ENCODE results near the gene ACO1. TPM values are rescaled to one million over a fixed set of nuclear protein-coding genes. Genes with fewer than 3 reads are reported as not detected.
"Not testable (repeated sequence)": the region's sequence is repeated elsewhere in the genome, so short reads cannot be mapped to it uniquely, and the experiment has no call there.

The ACO1 gene
- total RNA-seq: 10 to 100 TPM; 15.8 to 16.8 TPM

DNA sequence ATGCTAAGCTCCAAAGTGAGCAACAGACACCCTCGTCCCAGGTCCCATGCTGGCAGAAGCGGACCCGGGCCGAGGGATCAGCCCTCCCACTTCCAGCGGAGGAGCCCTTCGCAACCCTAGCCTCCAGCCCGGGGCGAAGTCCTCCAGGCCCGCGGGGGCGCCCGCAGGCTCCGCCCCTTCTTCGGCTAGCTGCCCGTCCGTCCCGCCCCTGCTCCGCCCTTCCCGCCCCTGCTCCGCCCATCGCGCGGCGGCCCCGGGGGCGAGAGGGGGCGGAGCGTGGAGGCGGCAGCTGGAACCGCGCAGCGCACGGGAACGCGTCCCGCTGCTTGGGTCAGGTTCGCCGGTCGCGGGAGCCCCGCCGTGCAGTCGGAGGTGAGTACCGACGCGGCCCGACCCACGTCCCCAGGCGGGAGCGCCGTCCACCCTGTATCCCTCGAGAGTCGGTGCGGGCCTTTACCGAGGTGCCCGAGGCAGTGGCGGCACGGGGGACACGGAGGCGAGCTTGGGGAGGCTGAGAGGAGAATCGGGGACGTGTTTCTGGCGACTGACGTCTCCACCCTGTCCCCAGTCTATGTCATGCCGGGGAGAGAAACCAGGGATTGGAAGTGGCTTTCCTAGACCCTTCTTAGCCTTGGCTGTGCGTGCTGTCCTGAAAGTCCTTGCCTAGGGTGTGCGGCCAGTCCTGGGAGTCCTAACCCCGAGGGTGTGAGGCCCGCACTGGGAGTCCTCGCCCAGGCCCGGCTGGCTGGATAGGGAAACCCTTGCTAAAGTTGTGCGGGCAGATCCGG is at the start of gene ACO1:
ACO1 (plus strand) TSS at position 280 of the 788 bp plus-strand sequence. CDS start 20,864 bp downstream, outside the sequence.
- CTCF ChIA-PET: interaction anchor here (0.7 to 4.4 kb wide), 5 partner anchors 13 to 196 kb away, joined by 3 to 28 read pairs (median 4); partner anchors contain the start of genes NDUFB6 and TOPORS
- POLR2A ChIA-PET: interaction anchor here (1.2 to 1.9 kb wide), 2 partner anchors 165 to 168 kb away, joined by 5 to 8 read pairs; partner anchors contain the start of genes SMIM27 and TOPORS

DNA sequence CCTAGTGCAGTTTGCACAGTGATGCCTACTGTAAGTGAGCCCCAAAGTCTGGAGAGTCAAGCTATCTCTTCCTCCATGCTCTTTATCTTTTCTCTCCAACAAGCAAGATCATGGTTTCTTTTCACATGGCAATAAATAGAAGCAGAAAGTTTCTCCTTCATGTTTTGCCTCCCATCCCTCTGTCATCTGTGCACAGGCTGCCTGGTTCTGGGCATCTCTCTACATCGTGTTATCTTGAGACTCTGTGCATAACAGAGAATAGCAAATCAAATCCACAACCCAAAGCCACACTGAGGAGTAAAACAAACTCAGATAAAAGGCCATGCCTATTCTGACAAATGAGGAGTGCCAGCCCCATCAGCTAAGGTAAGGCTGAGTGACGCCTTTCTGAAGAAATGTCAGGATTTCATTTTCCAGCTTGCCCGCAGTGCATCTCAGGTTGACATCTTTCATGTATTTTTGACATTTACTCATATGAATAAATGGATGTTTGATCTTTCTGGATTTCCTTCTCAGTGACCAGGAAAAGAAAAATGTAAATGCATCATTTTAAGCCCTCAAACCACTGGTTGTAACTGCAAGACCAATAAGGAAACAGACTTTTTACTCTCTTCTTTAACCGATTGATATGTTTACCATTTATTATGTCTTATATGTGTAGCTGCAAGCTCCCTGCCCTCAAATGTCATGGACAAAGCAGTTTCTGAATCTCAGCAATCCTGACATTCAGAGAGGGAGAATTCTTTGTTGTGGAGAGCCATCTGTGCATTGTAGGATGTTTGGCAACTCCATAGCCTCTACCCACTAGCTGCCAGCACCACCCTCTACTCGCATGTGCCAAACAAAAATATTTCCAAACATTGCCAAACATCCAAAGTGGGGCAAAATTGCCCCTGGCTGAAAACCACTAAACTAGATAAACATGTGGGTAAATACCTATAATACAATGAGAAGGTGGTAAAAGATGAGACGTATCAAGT is 49.2 kb upstream of the ACO1 start:
- ChIA-PET CTCF (no interaction called here), POLR2A (no interaction called here)

DNA sequence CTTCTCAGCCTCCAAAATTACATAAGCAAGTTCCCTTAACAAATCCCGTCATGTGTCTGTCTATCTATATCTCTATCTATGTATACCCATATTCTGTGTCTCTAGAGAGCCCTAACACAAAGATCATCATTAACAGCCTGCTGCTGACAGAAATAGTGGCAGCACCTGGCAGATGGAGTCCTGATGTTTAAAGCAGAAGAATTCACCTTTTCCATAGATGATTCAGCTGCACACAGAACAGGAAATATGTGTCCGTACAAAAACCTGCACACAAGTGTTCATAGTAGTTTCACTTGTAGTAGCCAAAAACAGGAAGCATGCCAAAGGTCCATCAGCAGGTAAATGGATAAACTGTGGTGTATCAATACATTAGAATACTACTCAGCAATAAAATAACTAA is 45.0 kb upstream of the ACO1 start:
- POLR2A ChIA-PET: no interaction called here
- CTCF ChIA-PET: no interaction called here

DNA sequence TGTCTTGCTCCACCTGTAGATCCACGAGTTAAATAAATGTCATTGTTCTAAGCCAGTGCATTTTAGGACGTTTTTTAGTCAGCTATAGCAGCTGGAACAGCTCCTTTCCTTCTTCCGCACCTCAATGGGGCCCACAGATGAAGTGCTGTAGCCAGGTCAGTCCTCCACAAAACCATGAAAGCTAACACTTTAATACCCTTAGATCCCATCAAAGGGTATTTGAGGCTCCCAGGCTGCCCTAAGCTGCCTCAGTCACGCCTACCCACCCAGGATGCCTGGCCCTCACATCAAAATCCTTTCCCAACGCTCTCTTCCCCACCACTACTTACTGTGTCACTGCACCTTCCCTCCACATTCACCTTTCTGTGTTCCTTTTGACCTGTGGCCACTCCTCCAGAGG is 44.1 kb upstream of the ACO1 start:
- CTCF ChIA-PET: no interaction called here
- POLR2A ChIA-PET: no interaction called here

DNA sequence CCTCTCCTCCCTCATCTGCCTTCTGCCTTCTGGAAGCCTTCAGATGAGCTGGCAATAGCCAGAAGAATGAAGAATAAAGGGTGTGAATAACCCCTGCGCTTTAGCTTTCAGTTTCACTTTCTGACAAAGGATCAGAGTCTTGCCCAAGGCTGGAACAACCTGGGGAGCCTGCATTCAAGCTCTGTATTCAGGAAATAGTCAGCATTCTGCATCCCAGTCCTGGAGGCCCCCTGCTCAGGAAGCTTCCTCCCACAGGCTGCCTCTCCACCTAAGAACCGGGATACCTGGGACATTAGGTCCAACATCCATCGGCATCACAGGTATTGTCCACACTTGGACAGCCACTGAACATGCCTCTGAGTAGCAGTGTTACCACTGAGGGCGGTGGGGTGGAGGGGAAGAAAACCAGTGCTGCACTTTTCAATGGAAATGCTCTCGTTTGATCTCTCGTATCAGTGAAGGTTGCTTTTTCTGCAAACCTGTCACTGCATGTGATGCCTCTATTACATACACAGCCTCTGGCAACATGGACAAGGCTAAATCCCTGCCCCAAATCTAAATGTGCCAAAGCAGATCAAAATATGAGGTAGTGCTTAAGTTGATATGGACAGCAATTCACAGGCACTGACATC is 39.8 kb upstream of the ACO1 start:
- ChIA-PET POLR2A (no interaction called here), CTCF (no interaction called here)

DNA sequence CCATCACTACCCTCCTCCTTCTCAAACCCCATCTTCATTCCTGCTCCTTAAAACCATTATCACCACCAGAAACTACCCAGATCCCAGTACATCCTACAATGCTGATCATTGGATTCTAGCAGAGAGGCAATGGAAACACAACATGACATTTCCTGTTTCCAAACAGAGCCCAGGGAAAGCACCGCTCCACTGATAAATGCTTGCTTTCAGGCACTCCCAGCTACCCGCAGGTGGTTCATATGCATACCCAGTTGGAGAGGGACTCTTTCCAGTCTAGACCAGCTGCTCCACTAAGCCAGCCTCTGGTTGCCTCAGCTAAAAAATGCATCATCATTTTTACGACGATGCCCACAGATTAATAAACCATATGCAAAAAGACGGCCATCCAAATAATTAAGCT is 39.2 kb upstream of the ACO1 start:
- CTCF ChIA-PET: no interaction called here

DNA sequence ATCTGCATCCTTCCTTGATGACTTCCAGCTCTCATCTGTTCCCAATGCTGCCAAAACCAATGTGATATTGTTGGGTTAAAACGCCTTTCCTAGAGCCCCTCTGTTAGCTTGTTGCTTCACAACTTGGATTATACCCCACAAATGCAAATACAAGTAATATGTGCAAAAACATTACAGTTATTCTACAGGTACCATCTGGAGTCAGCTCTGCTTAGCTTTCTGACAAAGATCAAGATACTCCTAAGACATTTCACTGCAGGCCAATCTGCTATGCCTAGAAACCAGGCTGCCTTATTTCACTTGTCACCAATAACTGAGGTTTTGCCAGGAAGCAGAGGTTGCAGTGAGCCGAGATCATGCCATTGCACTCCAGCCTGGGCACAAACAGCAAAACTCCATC is 36.9 kb upstream of the ACO1 start:
- ChIA-PET POLR2A (no interaction called here), CTCF (no interaction called here)

More for the DNA sequence above, 39.2 kb upstream of the ACO1 start:
- POLR2A ChIA-PET: no interaction called here

DNA sequence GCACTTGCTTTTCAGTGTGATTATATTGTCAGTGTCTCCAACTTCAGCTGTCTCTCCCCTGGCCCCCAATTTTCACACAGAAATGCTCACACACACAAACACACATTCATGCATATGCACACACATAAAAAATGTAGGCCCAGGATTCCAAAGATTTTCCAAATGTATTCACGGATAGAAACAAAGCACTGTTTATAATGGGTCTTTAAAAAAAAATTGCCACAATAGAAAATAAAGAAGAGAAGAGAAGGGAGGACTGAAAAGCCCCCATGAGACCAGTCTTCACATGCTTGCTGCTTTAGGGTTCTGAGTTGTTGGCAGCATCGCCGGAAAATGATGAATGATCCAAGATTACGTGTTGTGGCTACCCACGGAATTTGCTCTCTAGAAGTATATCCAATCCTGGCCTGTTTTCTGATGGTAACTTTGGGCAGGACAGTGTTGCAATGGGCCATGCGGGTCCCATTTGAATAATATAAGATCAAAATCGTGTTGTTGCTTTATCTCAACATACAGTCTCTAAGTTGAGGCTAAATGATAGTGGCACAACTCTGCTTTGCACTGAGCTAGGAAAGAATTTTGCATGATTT is 36.2 kb upstream of the ACO1 start:
- POLR2A ChIA-PET: no interaction called here
- CTCF ChIA-PET: no interaction called here

DNA sequence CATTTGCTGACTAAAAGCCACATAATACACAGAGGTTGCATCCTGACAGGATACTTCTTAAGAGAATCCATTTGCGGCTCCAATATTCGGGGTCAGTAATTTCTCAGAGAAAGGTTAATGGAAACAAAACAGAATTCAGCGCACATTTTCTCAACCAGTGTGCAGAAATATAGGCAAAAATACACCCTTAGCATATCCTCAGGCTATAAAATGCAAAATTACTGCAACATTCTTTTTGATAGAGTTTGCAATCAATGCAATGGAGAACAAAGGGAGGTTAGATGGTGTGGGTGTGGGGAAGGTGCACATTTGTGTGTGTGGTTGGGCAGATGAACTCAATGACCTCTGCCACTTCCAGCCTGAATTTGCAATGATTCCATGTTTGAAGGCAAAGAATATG is 35.4 kb upstream of the ACO1 start:
- POLR2A ChIA-PET: no interaction called here
- CTCF ChIA-PET: no interaction called here

DNA sequence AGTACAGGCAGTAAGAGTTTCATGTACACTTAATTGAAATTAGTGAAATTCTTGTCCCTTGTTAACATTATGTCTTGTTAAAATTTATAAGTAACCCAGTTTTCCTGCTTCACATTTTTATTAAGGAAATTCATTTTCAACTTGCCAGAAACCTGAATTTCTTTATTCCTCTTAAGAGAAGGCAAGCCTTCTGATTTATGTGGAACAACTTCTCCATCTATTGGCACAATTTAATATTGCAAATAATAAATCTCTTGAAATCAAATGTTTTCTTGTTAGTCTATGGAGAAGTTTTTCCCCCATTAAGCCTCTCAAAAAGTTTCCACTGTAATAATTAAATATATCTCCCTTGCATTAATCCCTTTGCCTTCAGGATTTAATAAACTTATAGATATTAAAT is 33.8 kb upstream of the ACO1 start:
- POLR2A ChIA-PET: no interaction called here
- CTCF ChIA-PET: no interaction called here

DNA sequence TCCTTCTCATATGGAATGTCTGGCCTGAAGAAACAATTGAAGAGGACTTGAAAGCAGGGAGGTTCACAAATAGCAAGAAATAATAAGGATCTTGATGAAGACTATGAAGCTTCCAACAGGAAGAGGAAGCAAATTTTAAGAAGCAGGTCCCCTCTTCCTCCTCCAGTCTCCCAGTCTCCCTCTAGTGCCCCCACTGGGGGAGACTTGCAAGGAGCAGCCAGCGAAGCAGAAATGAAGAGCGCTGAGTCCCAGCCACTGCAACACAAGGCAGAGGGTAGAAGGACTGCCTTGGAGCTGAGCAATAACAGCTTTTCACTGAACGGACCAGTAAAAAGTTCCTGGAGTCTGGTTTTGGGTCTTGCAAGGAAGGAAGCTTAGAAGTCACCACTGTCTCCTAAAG is 32.6 kb upstream of the ACO1 start:
- ChIA-PET CTCF (no interaction called here), POLR2A (no interaction called here)

DNA sequence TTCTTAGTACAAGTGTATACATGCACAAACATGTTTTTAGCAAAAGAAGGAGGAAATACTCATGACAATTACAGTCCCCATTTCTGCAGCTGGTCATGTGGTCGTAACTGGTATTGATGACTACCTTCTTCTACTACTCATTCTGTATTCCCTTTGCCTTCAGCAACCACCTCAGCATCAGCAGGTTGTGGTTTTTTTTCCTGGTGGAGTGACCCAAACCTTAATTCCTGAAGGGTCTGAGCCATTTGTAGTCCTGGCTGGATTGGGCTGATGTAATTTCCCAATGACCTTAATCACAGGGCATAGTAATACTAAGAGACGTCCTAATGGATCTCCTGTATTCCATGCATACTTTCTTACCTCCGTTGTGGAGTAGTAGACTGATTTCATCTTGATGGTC is 31.0 kb upstream of the ACO1 start:
- CTCF ChIA-PET, POLR2A ChIA-PET: not testable (repeated sequence)

DNA sequence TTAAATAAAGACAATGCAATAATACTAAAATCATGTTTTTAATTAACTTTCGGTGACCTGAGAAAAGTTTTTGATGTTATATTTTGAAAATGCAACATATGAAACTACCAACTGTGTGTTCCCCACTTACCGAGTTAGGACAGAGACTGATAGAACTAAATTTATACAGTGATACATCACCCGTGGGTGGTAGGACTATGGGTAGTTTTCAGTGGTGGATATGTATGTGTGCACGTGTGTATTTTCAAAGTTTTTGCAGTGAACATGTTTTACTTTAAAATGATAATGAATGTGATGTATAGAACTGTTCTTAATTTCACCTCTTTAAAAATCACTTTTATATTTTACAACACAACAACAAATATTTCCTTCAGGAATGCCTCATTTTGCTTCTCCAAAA is 25.0 kb upstream of the ACO1 start:
- CTCF ChIA-PET: no interaction called here
- POLR2A ChIA-PET: no interaction called here

DNA sequence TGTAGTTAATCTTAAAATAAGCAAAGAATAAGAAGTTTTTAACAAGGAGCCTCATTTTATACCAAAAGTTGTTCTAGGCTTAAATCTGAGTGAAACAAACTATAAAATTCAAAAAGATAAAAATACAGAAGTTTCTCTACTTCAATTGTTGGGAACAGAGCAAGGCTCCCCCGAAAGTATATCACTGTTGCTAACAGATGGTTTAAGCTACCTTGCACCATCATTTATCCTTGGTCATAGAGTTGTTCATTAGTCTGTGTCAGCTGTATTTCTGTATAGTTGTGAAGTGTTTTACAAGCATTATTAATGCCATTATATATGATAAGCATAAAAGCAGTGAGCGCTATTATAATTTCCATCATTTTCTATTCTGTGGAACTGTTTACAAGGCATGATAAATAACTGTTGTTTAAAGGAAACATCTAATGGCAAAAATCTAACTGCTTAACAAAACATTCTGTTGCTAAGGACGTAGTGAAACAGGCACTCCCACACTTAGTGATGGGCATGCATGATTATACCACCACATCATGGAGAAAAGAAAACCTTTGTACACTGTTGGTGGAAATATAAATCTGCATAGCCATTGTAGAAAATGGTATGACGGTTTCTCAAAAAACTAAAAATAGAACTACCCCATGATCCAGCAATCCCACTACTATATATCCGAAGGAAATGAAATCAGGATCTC is 23.3 kb upstream of the ACO1 start:
- CTCF ChIA-PET: no interaction called here

DNA sequence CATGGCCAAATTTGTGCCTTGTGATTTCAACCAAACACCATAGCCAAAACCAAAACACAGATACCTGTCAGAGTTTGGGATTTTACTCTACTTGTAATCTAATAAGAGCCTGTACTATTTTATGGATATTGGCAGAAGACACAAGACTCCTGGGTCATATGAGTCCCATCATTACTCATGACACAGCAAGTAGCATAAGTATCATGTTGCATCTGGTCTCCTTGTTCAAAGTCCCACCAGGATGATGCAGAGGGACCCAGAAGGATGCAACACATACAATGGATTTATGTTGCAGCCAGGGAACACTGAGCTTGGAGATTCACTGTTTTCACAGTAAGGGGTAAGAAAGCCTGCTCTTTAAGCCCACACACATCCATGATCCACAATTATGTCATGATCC is 13.2 kb upstream of the ACO1 start:
- ChIA-PET CTCF (interaction anchor here (1.3 kb wide), 1 partner anchor 12 kb away, joined by 4 read pairs; no protein-coding TSS in a partner anchor), POLR2A (no interaction called here)

More for the DNA sequence above, 23.3 kb upstream of the ACO1 start:
- POLR2A ChIA-PET: no interaction called here

DNA sequence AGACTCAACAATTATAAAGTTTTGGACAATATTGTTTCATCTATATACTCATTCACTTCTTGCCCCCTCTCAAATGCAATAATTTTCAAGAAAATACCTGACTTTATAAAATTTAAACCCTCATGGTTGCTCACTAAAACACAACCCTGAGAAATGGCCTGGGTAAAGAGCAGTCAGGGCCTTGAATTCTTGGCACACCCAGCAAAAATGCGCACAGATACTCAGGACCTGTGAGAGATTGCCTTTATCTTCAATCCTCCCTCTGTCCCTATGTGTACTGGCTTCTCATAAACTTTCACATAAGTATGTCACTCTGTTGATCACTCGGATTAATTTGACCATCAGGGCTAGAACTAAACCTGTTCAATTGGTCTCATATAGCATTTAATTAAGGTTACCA is 12.8 kb upstream of the ACO1 start:
- POLR2A ChIA-PET: no interaction called here
- CTCF ChIA-PET: interaction anchor here (1.3 kb wide), 1 partner anchor 12 kb away, joined by 4 read pairs; no protein-coding TSS in a partner anchor

DNA sequence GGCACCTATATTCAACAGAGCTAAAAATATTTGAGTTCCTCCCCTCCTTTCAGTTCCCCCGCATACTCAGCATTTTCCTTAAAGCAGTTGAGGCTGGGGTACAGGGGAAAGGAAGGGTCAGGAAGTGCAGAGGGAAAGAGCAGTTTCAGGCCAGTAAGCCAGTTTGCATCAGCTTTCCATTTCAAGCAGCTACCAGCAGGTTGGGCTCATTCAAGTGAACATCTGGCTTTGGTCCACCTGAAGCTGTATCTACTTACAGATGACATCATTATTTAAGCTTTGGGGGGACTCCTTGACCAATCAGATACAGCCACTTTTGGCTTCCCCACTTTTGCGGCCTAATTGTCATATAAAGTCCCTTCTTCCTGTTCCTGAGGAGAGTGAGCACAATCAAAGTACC is 8.2 kb upstream of the ACO1 start:
- POLR2A ChIA-PET: no interaction called here
- CTCF ChIA-PET: interaction anchor here (5.3 to 6.1 kb wide), 2 partner anchors 197 to 203 kb away, joined by 53 to 108 read pairs; partner anchors contain the start of gene NDUFB6

DNA sequence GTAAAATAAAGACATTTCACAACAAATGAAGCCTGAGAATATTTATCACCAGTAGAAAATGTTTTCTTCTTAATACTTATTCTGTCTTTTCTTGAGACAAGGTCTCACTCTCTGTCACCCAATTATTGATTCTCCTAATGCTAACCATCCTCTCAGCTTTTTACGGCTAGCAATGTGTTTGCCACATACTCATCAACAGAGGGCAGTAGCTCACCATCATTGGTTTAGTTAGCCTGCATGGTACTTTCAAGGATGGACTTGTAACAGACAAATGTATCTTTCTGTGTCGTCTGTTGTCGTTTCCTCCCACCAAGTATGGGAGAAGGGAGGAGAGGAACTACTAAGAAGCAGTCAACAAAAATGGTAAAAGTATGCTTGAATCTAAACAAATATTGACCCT is 5.9 kb upstream of the ACO1 start:
- POLR2A ChIA-PET: no interaction called here
- CTCF ChIA-PET: interaction anchor here (0.7 to 6.1 kb wide), 19 partner anchors 10 to 594 kb away, joined by 3 to 108 read pairs (median 4); partner anchors contain the start of genes NDUFB6, RIGI and SMIM27

All from activated CD8-positive, alpha-beta memory T cell treated with anti-CD3 and anti-CD28 coated beads for 36 hours (primary cell).